AG10803 (cell line): ENCODE data around the gene ARHGEF17.

Experiments
- DNase-seq: peaks from one replicate; pipeline ENCODE4 v3.0.0; 2010; ENCODE audit warnings: low read depth
- H3K4me3 ChIP-seq: 2 replicates; pipeline ENCODE4 v1.5.1; 2011; ENCODE audit warnings: mild to moderate bottlenecking, low read length, control low read depth
- TF ChIP-seq, protein P1 (sequence below): conservative IDR thresholded peaks from 2 replicates; pipeline ENCODE4 v1.5.1; 2011; ENCODE audit warnings: mild to moderate bottlenecking, low read length, control low read depth, inconsistent platforms

Gene ARHGEF17

DNA sequence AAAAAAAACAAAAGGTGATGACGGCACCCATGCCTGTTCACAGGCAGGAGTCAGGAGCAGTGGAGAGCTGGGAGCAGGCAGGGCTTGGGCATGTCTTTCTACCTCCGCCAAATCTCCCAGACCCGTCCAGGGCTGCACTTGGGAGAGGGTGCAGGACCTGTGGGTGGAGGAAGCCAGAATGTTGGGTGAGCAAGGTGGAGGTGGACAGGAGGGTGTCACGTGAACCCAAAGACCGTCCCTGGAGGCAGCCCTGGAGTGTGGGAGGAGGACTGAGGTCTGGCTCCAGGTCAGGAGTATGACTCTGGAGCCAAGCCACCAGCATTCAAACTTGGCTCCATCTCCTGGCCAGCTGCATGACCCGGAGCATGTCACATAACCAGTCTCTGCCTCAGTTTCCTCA lies 41.6 kb downstream of the ARHGEF17 start:
- TF ChIP-seq, protein P1, sequence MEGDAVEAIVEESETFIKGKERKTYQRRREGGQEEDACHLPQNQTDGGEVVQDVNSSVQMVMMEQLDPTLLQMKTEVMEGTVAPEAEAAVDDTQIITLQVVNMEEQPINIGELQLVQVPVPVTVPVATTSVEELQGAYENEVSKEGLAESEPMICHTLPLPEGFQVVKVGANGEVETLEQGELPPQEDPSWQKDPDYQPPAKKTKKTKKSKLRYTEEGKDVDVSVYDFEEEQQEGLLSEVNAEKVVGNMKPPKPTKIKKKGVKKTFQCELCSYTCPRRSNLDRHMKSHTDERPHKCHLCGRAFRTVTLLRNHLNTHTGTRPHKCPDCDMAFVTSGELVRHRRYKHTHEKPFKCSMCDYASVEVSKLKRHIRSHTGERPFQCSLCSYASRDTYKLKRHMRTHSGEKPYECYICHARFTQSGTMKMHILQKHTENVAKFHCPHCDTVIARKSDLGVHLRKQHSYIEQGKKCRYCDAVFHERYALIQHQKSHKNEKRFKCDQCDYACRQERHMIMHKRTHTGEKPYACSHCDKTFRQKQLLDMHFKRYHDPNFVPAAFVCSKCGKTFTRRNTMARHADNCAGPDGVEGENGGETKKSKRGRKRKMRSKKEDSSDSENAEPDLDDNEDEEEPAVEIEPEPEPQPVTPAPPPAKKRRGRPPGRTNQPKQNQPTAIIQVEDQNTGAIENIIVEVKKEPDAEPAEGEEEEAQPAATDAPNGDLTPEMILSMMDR: no peak
- DNase-seq: no peak
- H3K4me3 ChIP-seq: no peak overlapping the region

DNA sequence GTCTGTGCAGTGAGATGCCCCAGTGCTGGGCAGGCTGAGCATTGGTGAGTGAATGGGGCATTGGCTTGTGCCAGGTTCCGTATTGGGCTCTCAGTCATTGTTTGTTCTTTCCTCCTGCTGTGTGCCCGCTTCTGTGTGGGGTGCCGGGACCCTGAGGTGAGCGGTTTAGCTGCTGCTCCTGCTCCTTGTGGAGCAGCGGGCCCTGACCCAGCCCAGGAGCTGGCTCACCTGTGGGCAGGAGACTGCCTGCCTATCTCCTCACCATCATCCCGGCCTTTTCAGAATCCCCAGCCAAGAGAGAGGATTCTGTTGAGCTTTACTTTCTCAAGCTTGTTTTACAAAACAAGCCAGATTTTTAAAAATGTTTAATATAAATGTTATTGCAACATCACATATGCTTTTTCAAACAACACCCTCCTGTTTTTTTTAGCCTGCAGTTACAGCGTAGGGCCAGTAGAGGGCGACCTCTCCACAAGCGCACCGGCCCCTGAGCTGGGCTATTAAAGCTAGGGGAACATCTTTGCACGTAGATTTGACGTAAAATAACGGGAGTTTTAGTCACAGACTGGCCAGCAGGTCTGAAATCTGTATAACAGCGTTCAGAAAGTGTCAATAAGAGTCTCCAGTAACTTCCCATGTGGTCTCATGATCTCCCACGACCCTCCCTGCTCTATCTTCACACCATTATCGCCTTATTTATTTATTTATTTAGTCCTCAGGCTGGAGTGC lies 43.0 kb downstream of the ARHGEF17 start:
- DNase-seq: peak; percentile 77
- TF ChIP-seq, protein P1: peak; percentile 98
- no peak overlapping the region for H3K4me3 ChIP-seq

DNA sequence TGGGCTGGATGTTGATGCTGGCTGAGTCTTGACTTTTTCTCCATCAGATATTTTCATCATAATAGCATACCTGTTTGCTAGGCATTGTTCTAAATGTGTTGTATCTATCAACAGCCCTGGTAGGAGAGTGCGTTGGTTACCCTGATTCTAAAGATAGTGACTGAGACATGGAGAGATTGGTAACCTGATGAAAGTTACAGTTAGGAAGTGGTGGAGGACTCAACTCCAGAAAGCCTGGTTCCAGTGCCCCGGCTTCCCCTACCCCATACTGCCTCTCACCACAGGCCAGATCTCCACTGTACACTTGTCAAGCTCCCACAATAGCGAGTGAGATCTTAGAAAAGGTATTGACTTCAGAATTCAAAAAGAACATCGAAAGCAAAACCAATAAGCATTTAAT lies 45.3 kb downstream of the ARHGEF17 start:
- DNase-seq: no peak
- no peak overlapping the region for H3K4me3 ChIP-seq
- TF ChIP-seq, protein P1: no peak

DNA sequence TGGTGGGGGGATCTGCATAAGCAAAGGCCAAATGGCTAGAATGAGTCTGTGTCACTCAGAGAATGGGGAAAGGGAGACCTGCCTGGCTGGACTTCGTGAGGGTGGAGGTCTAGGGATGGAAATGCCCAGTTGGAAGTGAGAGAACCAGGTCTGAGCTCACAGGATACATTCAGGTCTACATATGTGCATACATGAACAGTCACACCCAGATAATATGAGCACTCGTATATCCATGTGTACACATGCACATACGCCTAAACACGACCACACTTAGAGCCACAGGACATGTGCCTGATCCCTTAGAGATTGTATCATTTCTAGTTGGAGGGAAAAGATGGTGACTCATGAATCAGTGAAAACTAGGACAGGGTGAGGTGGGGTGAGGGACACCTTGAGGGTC lies 47.0 kb downstream of the ARHGEF17 start:
- no peak for DNase-seq
- no peak overlapping the region for H3K4me3 ChIP-seq
- TF ChIP-seq, protein P1: no peak

DNA sequence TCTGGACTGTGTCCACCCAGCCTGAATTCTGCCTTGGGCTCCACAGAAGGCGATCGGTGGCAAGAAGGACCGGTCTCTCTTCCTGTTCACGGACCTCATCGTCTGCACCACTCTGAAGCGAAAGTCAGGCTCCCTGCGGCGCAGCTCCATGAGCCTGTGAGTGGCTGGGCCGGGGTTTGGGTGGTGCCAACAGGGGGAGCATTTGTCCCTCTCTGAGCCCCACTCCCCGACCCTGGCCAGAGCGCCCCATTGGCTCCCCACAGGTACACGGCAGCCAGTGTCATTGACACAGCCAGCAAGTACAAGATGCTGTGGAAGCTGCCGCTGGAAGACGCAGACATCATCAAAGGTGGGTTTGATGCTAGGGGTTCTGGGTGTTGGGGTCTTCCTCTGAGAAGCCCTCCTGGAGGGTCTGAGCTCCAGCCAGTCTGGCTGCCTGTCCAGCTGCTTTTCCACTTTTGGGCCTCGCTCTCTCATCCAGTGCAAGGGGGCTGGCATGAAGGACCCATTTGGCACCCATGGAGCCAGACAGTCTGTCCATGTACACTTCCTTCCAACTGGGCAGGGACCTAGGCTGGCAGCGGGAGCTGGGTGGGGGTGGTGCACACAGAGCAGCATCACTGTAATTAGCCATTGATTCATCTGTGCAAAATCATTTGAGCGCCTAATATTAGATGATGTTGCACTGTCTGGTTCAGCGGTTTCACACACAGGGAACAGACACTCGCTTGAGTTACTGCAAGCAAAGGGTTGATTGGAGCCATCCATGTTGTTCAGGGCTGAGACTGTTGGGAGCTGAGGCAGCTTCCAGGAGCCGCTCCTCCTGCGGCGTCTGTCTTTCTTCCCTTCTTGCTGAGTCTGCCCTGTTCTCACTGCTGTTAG lies 49.1 kb downstream of the ARHGEF17 start:
- TF ChIP-seq, protein P1: no peak
- no peak overlapping the region for H3K4me3 ChIP-seq
- no peak for DNase-seq

DNA sequence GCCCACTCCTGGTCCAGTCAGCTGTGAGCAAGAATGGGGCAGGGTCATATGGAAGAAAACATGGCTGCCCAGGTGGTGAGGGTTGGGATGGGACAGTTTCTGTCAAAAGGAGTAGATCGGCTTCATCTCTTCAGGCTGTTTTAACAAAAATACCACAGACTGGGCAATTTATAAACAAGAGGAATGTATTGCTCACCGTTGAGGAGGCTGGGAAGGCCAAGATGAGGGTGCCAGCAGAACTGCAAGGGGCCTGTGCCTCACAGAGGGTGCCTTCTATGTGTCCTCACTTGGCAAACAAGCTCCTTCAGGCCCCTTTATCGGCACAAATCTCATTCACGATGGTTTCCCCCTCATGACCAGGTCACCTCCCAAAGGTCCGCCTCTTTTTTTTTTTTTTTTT lies 50.0 kb downstream of the ARHGEF17 start:
- no peak for DNase-seq
- TF ChIP-seq, protein P1: no peak

DNA sequence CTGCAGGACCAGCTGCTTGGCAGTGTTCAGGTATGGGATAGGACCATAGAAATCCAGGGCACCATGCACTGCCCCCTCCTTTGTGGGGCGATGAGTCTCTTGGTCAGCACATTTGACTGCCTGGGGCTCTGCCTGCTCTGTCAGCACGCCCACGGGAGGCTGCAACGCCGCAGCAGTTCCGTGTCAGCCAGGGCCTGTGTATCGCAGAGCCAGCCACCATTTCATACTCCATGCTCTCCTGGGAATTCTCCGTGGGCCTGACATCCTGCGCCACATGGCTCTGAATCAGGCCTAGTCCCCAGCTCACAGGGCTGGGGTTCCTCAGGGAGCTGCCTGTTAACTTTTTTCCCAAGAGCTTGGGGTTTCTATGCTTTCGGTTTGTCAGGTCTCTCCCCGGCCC lies 51.3 kb downstream of the ARHGEF17 start:
- TF ChIP-seq, protein P1: no peak
- peak; percentile 50 for DNase-seq
- no peak overlapping the region for H3K4me3 ChIP-seq

More for the DNA sequence above, 50.0 kb downstream of the ARHGEF17 start:
- no peak overlapping the region for H3K4me3 ChIP-seq
